Liver (tissue), 9 donors: Measurements from ENCODE around the gene TMEM244. TPM values are rescaled to one million over a fixed set of nuclear protein-coding genes. Genes with fewer than 3 reads are reported as not detected.

Source experiments
- DNase-seq: peaks from one replicate; pipeline ENCODE4 v3.0.0-alpha.2; 2017; ENCODE audit warnings: low spot score
- H3K27ac ChIP-seq, 2 donors: one replicate each; pipeline ENCODE4 v1.7.0; 2013; ENCODE audit warnings: inconsistent platforms in 2 of 2, low read length in 2 of 2, control low read depth in 1 of 2, low read depth in 1 of 2, mild to moderate bottlenecking in 1 of 2
- H3K27me3 ChIP-seq, 4 donors: one replicate each; pipeline versions ENCODE4 v1.6.1 to v1.7.0; 2013; ENCODE audit warnings: low read length in 3 of 4, inconsistent platforms in 1 of 4, mild to moderate bottlenecking in 1 of 4, moderate library complexity in 1 of 4; ENCODE audit not compliant: control insufficient read depth in 4 of 4, insufficient read depth in 4 of 4
- H3K36me3 ChIP-seq, 4 donors: one replicate each; pipeline versions ENCODE4 v1.6.1 to v1.7.0; 2013; ENCODE audit warnings: low read length in 3 of 4, mild to moderate bottlenecking in 3 of 4, low read depth in 1 of 4, moderate library complexity in 1 of 4; ENCODE audit not compliant: control insufficient read depth in 4 of 4, insufficient read depth in 3 of 4
- H3K4me1 ChIP-seq, 4 donors: one replicate each; pipeline versions ENCODE4 v1.6.1 to v1.7.0; 2013; ENCODE audit warnings: low read length in 3 of 4, mild to moderate bottlenecking in 3 of 4, moderate library complexity in 1 of 4; ENCODE audit not compliant: control insufficient read depth in 4 of 4, insufficient read depth in 4 of 4
- H3K4me3 ChIP-seq, 3 donors: one replicate each; pipeline versions ENCODE4 v1.6.1 to v1.7.0; 2013; ENCODE audit warnings: low read length in 3 of 3, control low read depth in 1 of 3, low read depth in 1 of 3, mild to moderate bottlenecking in 1 of 3
- H3K9ac ChIP-seq, 2 donors: one replicate each; pipeline ENCODE4 v1.7.0; 2013; ENCODE audit warnings: low read length in 2 of 2, mild to moderate bottlenecking in 2 of 2, moderate library complexity in 2 of 2, control low read depth in 1 of 2, low read depth in 1 of 2
- H3K9me3 ChIP-seq, 4 donors: one replicate each; pipeline versions ENCODE4 v1.6.1 to v1.7.0; 2013; ENCODE audit warnings: low read length in 3 of 4; ENCODE audit not compliant: control insufficient read depth in 4 of 4
- EGR1 ChIP-seq, 2 donors: IDR thresholded peaks; 2 replicates each; pipeline ENCODE4 v1.6.1; 2016 to 2018; ENCODE audit warnings: antibody characterized with exemption in 2 of 2, low read depth in 2 of 2
- FOXA1 ChIP-seq: IDR thresholded peaks from 2 replicates; pipeline ENCODE4 v1.6.1; 2016; ENCODE audit warnings: antibody characterized with exemption
- FOXA2 ChIP-seq: IDR thresholded peaks from 2 replicates; pipeline ENCODE4 v1.6.1; 2016; ENCODE audit warnings: antibody characterized with exemption
- GABPA ChIP-seq, 2 donors: IDR thresholded peaks in 1 of 2; conservative IDR thresholded peaks in 1 of 2; 2 replicates each; pipeline ENCODE4 v1.6.1; 2016; ENCODE audit warnings: antibody characterized with exemption in 2 of 2, mild to moderate bottlenecking in 1 of 2, moderate library complexity in 1 of 2
- HNF4A ChIP-seq, 2 donors: conservative IDR thresholded peaks; 2 replicates each; pipeline ENCODE4 v1.6.1; 2016; ENCODE audit warnings: antibody characterized with exemption in 2 of 2, mild to moderate bottlenecking in 2 of 2
- HNF4G ChIP-seq: IDR thresholded peaks from 2 replicates; pipeline ENCODE4 v1.6.1; 2016; ENCODE audit warnings: antibody characterized with exemption
- JUND ChIP-seq, 2 donors: IDR thresholded peaks; 2 replicates each; pipeline ENCODE4 v1.6.1; 2016; ENCODE audit warnings: antibody characterized with exemption in 2 of 2
- NR2F2 ChIP-seq: IDR thresholded peaks from 2 replicates; pipeline ENCODE4 v1.6.1; 2016; ENCODE audit warnings: antibody characterized with exemption
- RAD21 ChIP-seq, 2 donors: IDR thresholded peaks; 2 replicates each; pipeline ENCODE4 v1.6.1; 2016; ENCODE audit warnings: antibody characterized with exemption in 2 of 2, mild to moderate bottlenecking in 2 of 2
- RXRA ChIP-seq, 2 donors: IDR thresholded peaks; 2 replicates each; pipeline ENCODE4 v1.6.1; 2017 to 2018; ENCODE audit warnings: antibody characterized with exemption in 2 of 2, mild to moderate bottlenecking in 1 of 2
- SP1 ChIP-seq: IDR thresholded peaks from 2 replicates; pipeline ENCODE4 v1.6.1; 2018; ENCODE audit warnings: antibody characterized with exemption, mild to moderate bottlenecking
- TAF1 ChIP-seq: conservative IDR thresholded peaks from 2 replicates; pipeline ENCODE4 v1.6.1; 2016; ENCODE audit warnings: antibody characterized with exemption, mild to moderate bottlenecking
- YY1 ChIP-seq: IDR thresholded peaks from 2 replicates; pipeline ENCODE4 v1.6.1; 2016; ENCODE audit warnings: antibody characterized with exemption, mild to moderate bottlenecking
- WGBS: extraction: QIAGEN DNeasy Blood & Tissue Kit; methylation state at CpG from one replicate; pipeline ENCODE4 v1.1.7; 2013; 5-methylcytosine and 5-hydroxymethylcytosine counted together
- polyA plus RNA-seq, 2 donors: library from polyadenylated mRNA; stranded (reverse) in 1 of 2; unstranded in 1 of 2; fragments of 200-250 nt in 1 of 2; fragments of >200 nt in 1 of 2; fragmentation: Nextera tagmentation in 1 of 2; extraction: Ambion mirVana in 1 of 2; gene quantifications; one replicate each; pipeline versions ENCODE4 v1.2.1 to v1.2.3, GENCODE V29; 2013 to 2015
- total RNA-seq, 2 donors: library from RNA; depleted of rRNA; stranded (reverse); fragments of >200 nt; gene quantifications; one replicate each; pipeline ENCODE4 v1.2.3, GENCODE V29; 2014
- TF ChIP-seq, protein P1 (sequence below): fragments of 150-350 bp; IDR thresholded peaks from 2 replicates; pipeline ENCODE4 v1.5.1; 2017; ENCODE audit warnings: improper control_type of control experiment, low read depth, low read length; ENCODE audit not compliant: missing input control
- TF ChIP-seq, protein P2 (sequence below): IDR thresholded peaks from 2 replicates; pipeline ENCODE4 v1.6.1; 2016; ENCODE audit warnings: antibody characterized with exemption
- TF ChIP-seq, protein P3 (sequence below): IDR thresholded peaks from 2 replicates; pipeline ENCODE4 v1.6.1; 2016; ENCODE audit warnings: antibody characterized with exemption
- TF ChIP-seq, protein P4 (sequence below): IDR thresholded peaks from 2 replicates; pipeline ENCODE4 v1.6.1; 2016; ENCODE audit warnings: antibody characterized with exemption, mild to moderate bottlenecking
- TF ChIP-seq, protein P5 (sequence below): IDR thresholded peaks from 2 replicates; pipeline ENCODE4 v1.6.1; 2016; ENCODE audit warnings: antibody characterized with exemption
- donor health status: healthy.
- donor health status: healthy.
- donor health status: healthy.
- donor health status: healthy.
- donor health status: healthy.

Gene TMEM244, protein sequence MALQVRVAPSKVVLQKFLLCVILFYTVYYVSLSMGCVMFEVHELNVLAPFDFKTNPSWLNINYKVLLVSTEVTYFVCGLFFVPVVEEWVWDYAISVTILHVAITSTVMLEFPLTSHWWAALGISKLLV
- total RNA-seq, result not detected
- not detected for polyA plus RNA-seq

DNA sequence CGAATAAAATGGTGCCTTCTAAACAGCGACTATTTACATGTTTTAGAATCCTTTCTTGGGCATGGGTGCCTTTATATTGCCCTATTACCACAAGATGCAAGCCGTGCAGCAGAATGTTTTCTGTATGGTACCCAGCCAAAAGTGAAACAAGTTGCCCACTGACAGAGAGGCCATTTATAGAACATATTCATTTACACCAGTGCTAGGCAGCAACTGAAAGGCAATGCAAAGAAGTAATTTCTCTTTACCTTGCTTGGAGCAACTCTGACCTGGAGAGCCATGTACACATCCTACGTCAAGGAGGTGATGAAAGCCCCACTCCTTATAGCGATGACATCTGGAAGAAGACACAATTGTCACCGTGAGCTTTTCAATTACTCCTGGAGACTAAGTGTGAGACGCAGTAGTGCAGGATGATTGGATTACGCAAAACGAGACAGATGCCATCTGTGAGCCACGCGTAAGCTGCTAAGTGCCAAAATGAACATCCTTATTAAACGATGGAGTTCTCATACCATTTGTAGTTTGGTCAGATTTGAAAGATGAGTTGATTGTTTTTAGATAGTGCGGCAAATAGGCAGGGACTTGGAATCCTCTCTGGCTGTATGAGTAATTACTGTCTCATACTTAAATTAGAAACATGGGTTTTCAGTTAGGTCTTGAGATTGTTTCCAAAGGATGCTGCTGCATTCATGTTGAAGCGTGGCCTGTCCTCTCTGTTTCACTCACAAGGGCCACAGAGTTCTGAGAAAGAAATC, at the start of gene TMEM244:
TMEM244 (minus strand) TSS at position 408 of the 758 bp plus-strand sequence; CDS start at position 281, 127 bp downstream.
- DNase-seq, result no peak
- TF ChIP-seq HNF4A (conservative IDR thresholded peaks at IDR 0.05) (no peak), HNF4G (no peak), NR2F2 (no peak), SP1 (no peak), FOXA1 (no peak), RXRA (IDR thresholded peaks at IDR 0.05) (no peak), GABPA (IDR thresholded peaks at IDR 0.05 in 1 of 2, conservative IDR thresholded peaks at IDR 0.05 in 1 of 2) (no peak), TAF1 (no peak), YY1 (no peak), EGR1 (IDR thresholded peaks at IDR 0.05; ENCODE audit: low read depth in 2 of 2) (no peak), FOXA2 (no peak), JUND (IDR thresholded peaks at IDR 0.05) (no peak), RAD21 (IDR thresholded peaks at IDR 0.05) (no peak)
- TF ChIP-seq, protein P1, sequence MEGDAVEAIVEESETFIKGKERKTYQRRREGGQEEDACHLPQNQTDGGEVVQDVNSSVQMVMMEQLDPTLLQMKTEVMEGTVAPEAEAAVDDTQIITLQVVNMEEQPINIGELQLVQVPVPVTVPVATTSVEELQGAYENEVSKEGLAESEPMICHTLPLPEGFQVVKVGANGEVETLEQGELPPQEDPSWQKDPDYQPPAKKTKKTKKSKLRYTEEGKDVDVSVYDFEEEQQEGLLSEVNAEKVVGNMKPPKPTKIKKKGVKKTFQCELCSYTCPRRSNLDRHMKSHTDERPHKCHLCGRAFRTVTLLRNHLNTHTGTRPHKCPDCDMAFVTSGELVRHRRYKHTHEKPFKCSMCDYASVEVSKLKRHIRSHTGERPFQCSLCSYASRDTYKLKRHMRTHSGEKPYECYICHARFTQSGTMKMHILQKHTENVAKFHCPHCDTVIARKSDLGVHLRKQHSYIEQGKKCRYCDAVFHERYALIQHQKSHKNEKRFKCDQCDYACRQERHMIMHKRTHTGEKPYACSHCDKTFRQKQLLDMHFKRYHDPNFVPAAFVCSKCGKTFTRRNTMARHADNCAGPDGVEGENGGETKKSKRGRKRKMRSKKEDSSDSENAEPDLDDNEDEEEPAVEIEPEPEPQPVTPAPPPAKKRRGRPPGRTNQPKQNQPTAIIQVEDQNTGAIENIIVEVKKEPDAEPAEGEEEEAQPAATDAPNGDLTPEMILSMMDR, result no peak
- TF ChIP-seq, protein P2, sequence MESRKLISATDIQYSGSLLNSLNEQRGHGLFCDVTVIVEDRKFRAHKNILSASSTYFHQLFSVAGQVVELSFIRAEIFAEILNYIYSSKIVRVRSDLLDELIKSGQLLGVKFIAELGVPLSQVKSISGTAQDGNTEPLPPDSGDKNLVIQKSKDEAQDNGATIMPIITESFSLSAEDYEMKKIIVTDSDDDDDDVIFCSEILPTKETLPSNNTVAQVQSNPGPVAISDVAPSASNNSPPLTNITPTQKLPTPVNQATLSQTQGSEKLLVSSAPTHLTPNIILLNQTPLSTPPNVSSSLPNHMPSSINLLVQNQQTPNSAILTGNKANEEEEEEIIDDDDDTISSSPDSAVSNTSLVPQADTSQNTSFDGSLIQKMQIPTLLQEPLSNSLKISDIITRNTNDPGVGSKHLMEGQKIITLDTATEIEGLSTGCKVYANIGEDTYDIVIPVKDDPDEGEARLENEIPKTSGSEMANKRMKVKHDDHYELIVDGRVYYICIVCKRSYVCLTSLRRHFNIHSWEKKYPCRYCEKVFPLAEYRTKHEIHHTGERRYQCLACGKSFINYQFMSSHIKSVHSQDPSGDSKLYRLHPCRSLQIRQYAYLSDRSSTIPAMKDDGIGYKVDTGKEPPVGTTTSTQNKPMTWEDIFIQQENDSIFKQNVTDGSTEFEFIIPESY, result no peak
- TF ChIP-seq, protein P3, sequence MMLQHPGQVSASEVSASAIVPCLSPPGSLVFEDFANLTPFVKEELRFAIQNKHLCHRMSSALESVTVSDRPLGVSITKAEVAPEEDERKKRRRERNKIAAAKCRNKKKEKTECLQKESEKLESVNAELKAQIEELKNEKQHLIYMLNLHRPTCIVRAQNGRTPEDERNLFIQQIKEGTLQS, result no peak
- TF ChIP-seq, protein P4, sequence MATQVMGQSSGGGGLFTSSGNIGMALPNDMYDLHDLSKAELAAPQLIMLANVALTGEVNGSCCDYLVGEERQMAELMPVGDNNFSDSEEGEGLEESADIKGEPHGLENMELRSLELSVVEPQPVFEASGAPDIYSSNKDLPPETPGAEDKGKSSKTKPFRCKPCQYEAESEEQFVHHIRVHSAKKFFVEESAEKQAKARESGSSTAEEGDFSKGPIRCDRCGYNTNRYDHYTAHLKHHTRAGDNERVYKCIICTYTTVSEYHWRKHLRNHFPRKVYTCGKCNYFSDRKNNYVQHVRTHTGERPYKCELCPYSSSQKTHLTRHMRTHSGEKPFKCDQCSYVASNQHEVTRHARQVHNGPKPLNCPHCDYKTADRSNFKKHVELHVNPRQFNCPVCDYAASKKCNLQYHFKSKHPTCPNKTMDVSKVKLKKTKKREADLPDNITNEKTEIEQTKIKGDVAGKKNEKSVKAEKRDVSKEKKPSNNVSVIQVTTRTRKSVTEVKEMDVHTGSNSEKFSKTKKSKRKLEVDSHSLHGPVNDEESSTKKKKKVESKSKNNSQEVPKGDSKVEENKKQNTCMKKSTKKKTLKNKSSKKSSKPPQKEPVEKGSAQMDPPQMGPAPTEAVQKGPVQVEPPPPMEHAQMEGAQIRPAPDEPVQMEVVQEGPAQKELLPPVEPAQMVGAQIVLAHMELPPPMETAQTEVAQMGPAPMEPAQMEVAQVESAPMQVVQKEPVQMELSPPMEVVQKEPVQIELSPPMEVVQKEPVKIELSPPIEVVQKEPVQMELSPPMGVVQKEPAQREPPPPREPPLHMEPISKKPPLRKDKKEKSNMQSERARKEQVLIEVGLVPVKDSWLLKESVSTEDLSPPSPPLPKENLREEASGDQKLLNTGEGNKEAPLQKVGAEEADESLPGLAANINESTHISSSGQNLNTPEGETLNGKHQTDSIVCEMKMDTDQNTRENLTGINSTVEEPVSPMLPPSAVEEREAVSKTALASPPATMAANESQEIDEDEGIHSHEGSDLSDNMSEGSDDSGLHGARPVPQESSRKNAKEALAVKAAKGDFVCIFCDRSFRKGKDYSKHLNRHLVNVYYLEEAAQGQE, result no peak
- TF ChIP-seq, protein P5, sequence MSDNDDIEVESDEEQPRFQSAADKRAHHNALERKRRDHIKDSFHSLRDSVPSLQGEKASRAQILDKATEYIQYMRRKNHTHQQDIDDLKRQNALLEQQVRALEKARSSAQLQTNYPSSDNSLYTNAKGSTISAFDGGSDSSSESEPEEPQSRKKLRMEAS, result no peak

More for the DNA sequence above, at the start of gene TMEM244:
- Histone ChIP-seq H3K9ac (no peak within 1 kb of the TSS), H3K4me1 (no peaks in the 10 kb centered on the region), H3K27ac (no peak within 1 kb of the TSS), H3K27me3 (no peaks in the 10 kb centered on the region), H3K36me3 (no peaks in the 10 kb centered on the region), H3K4me3 (no peak within 1 kb of the TSS), H3K9me3 (peaks cover 0 to 1% (median 0%) of the 10 kb centered on the region in 4 donors)
- 83% methylated on average over 14 of the region's 14 CpGs for WGBS
